Thyroid gland (tissue), 4 donors: ENCODE results near the gene GRID2IP. TPM values are rescaled to one million over a fixed set of nuclear protein-coding genes. Genes with fewer than 3 reads are reported as not detected.

ENCODE experiments used
- DNase-seq, 2 donors: peaks; one replicate each; pipeline ENCODE4 v3.0.0-alpha.2; 2019
- H3K27ac ChIP-seq, 3 donors: fragments of 200-600 bp; sonication (generic); 1 replicate in 2 of 3; 2 replicates in 1 of 3; pipeline ENCODE4 v1.5.1; 2016 to 2019; ENCODE audit warnings: mild to moderate bottlenecking in 1 of 3, moderate library complexity in 1 of 3
- H3K27me3 ChIP-seq: fragments of 200-600 bp; sonication (generic); one replicate; pipeline ENCODE4 v1.5.1; 2019
- H3K36me3 ChIP-seq, 2 donors: fragments of 200-600 bp; sonication (generic); one replicate each; pipeline ENCODE4 v1.5.1; 2016 to 2019
- H3K4me1 ChIP-seq, 2 donors: fragments of 200-600 bp; sonication (generic); one replicate each; pipeline ENCODE4 v1.5.1; 2017 to 2019
- H3K4me3 ChIP-seq, 3 donors: fragments of 200-600 bp; sonication (generic); replicated peaks in 1 of 3; 1 replicate in 2 of 3; 2 replicates in 1 of 3; pipeline ENCODE4 v1.5.1; 2016; ENCODE audit warnings: mild to moderate bottlenecking in 1 of 3
- H3K9me3 ChIP-seq: fragments of 200-600 bp; sonication (generic); one replicate; pipeline ENCODE4 v1.5.1; 2017
- POLR2A ChIP-seq, 2 donors: fragments of 450-650 bp; IDR thresholded peaks; one replicate each; pipeline ENCODE4 v1.6.1; 2017; ENCODE audit warnings: antibody characterized with exemption in 2 of 2, mild to moderate bottlenecking in 2 of 2, moderate library complexity in 1 of 2
- WGBS, 2 donors: methylation state at CpG; one replicate each; pipeline ENCODE4 v1.1.5; 2017; 5-methylcytosine and 5-hydroxymethylcytosine counted together
- intact Hi-C: fragments of 100-400 bp; cut with DNase I; formaldehyde crosslinking; loops from one replicate; pipeline ENCODE4 v1.15.1; 2023
- total RNA-seq, 4 donors: library from RNA; depleted of rRNA; stranded (reverse); fragments of >200 nt; gene quantifications; one replicate each; pipeline ENCODE4 v1.2.3, GENCODE V29; 2016
- TF ChIP-seq, protein P1 (sequence below), 6 experiments: fragments of 200-600 bp in 3 of 6; fragments of 450-650 bp in 3 of 6; sonication (generic) in 3 of 6; IDR thresholded peaks; one replicate each; pipeline ENCODE4 v1.5.1; 2016 to 2019; ENCODE audit warnings: antibody characterized with exemption in 6 of 6, mild to moderate bottlenecking in 2 of 6, inconsistent platforms in 1 of 6, moderate library complexity in 1 of 6

The GRID2IP gene
- total RNA-seq, 4 donors from 2014 or later, result 0.13 to 0.67 (median 0.40) TPM

DNA sequence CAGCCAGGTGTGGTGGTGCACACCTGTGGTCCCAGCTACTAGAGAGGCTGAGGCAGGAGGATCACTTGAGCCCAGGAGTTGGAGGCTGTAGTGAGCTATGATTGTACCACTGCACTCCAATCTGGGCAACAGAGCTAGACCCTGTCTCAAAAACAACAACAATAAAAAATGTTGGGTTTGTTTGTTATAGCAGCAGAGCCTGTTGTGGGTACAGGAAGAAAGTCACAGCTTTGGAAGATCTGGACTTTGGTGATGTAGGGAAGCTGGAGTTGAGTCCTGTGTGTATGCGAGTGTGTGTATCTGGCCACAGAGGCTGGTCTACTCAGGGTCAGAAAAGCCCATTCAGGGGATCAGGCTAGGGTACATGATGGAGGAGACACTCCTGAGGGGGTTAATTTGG lies 3.9 kb downstream of the GRID2IP start:
- Histone ChIP-seq H3K4me3 (no peak overlapping the region), H3K9me3 (no peaks in the 10 kb centered on the region), H3K4me1 (no peaks in the 10 kb centered on the region), H3K36me3 (no peaks in the 10 kb centered on the region), H3K27me3 (no peaks in the 10 kb centered on the region), H3K27ac (no peak overlapping the region)
- intact Hi-C loops, result no loop called here
- no peak for DNase-seq
- TF ChIP-seq, protein P1, sequence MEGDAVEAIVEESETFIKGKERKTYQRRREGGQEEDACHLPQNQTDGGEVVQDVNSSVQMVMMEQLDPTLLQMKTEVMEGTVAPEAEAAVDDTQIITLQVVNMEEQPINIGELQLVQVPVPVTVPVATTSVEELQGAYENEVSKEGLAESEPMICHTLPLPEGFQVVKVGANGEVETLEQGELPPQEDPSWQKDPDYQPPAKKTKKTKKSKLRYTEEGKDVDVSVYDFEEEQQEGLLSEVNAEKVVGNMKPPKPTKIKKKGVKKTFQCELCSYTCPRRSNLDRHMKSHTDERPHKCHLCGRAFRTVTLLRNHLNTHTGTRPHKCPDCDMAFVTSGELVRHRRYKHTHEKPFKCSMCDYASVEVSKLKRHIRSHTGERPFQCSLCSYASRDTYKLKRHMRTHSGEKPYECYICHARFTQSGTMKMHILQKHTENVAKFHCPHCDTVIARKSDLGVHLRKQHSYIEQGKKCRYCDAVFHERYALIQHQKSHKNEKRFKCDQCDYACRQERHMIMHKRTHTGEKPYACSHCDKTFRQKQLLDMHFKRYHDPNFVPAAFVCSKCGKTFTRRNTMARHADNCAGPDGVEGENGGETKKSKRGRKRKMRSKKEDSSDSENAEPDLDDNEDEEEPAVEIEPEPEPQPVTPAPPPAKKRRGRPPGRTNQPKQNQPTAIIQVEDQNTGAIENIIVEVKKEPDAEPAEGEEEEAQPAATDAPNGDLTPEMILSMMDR (IDR thresholded peaks at IDR 0.05), result no peak
- TF ChIP-seq POLR2A (IDR thresholded peaks at IDR 0.05), result no peak
- WGBS, 2 donors, result 91 to 100% methylated on average over 1 of the region's 1 CpG

- H3K36me3 ChIP-seq, result no peaks in the 10 kb centered on the region
- H3K4me1 ChIP-seq, result no peaks in the 10 kb centered on the region
- DNase-seq, result no peak
- WGBS, 2 donors, result 70 to 79% methylated on average over 12 of the region's 12 CpGs
- H3K27me3 ChIP-seq, result no peaks in the 10 kb centered on the region
- H3K9me3 ChIP-seq, result no peaks in the 10 kb centered on the region
- H3K4me3 ChIP-seq, result no peak overlapping the region
- intact Hi-C loops, result no loop called here
- no peak overlapping the region for H3K27ac ChIP-seq
- no peak for TF ChIP-seq POLR2A (IDR thresholded peaks at IDR 0.05)
These were observed 4.6 kb downstream of the GRID2IP start for GRCh38 chr7:6546498-6547251.

- Histone ChIP-seq H3K4me1 (no peaks in the 10 kb centered on the region), H3K27ac (no peak overlapping the region), H3K9me3 (no peaks in the 10 kb centered on the region), H3K36me3 (no peaks in the 10 kb centered on the region), H3K27me3 (no peaks in the 10 kb centered on the region), H3K4me3 (no peak overlapping the region)
- TF ChIP-seq, protein P1 (IDR thresholded peaks at IDR 0.05), result no peak
- no peak for TF ChIP-seq POLR2A (IDR thresholded peaks at IDR 0.05)
- WGBS, 2 donors, result 84% methylated on average over 22 of the region's 22 CpGs
- intact Hi-C loops, result no loop called here
- DNase-seq, result no peak
These were observed 5.7 kb downstream of the GRID2IP start for GRCh38 chr7:6545398-6546126.

DNA sequence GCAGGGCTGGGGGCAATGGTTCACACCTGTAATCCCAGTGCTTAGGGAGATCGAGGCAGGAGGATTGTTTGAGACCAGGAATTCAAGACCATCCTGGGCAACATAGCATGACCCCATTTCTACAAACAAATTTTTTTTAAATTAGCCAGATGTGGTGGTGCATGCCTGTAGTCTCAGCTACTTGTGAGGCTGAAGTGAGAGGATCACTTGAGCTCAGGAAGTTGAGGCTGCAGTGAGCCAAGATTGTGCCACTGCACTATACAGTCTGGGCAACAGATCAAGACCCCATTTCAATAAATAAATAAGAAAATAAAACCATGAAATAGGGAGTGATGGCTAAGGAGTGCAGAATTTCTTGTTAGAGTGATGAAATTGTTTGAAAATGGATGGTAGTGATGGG lies 8.9 kb downstream of the GRID2IP start:
- Histone ChIP-seq H3K27ac (no peak overlapping the region), H3K36me3 (no peaks in the 10 kb centered on the region), H3K4me1 (no peaks in the 10 kb centered on the region), H3K27me3 (no peaks in the 10 kb centered on the region), H3K9me3 (no peaks in the 10 kb centered on the region), H3K4me3 (no peak overlapping the region)
- intact Hi-C loops, result no loop called here
- 91 to 93% methylated on average over 1 of the region's 1 CpG for WGBS, 2 donors
- TF ChIP-seq, protein P1 (IDR thresholded peaks at IDR 0.05), result no peak
- no peak for TF ChIP-seq POLR2A (IDR thresholded peaks at IDR 0.05)
- no peak for DNase-seq

- no peak for DNase-seq
- Histone ChIP-seq H3K27me3 (peaks cover 12% of the 10 kb centered on the region), H3K4me3 (peak overlapping the region in 1 of 3 donors; percentile 4)
These were observed 14.7 kb downstream of the GRID2IP start for GRCh38 chr7:6536262-6537260.

More at GRCh38 chr7:6536262-6537260, 14.7 kb downstream of the GRID2IP start:
- intact Hi-C loops, result no loop called here
- TF ChIP-seq, protein P1 (IDR thresholded peaks at IDR 0.05), result no peak
- TF ChIP-seq POLR2A (IDR thresholded peaks at IDR 0.05), result no peak
- Histone ChIP-seq H3K27ac (no peak overlapping the region), H3K9me3 (no peaks in the 10 kb centered on the region), H3K36me3 (no peaks in the 10 kb centered on the region), H3K4me1 (peaks cover 8 to 9% of the 10 kb centered on the region in 2 donors)
- WGBS, 2 donors, result 0 to 2% methylated on average over 29 to 32 of the region's 56 CpGs
